Panc1 (cell line): ENCODE results near the gene ATG13.

Experiments used
- POLR2AphosphoS5 ChIP-seq: IDR thresholded peaks from 2 replicates; pipeline ENCODE4 v1.6.1; 2012; ENCODE audit warnings: mild to moderate bottlenecking, low read depth, low read length, moderate library complexity
- SIN3A ChIP-seq: IDR thresholded peaks from 2 replicates; pipeline ENCODE4 v1.6.1; 2012; ENCODE audit warnings: low read depth, mild to moderate bottlenecking, low read length, moderate library complexity, borderline replicate concordance; ENCODE audit not compliant: insufficient read depth
- TF ChIP-seq, protein P1 (sequence below): fragments of 450-650 bp; IDR thresholded peaks from 2 replicates; pipeline ENCODE4 v1.5.1; 2017; ENCODE audit warnings: mild to moderate bottlenecking

DNA sequence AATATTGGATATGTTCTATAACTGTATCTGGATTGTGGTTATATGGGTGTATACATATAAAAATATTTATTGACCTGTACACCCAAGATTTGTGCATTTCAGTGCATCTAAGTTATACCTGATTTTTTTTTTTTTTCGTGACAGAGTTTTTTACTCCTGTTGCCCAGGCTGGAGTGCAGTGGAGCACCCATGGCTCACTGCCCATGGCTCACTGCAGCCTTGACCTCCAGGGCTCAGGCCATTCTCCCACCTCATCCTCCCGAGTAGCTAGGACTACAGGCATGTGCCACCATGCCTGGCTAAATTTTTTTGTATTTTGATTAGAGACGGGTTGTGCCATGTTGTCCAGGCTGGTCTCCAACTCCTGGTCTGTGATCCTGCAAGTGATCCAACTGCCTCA lies 24.3 kb downstream of the ATG13 start:
- TF ChIP-seq, protein P1, sequence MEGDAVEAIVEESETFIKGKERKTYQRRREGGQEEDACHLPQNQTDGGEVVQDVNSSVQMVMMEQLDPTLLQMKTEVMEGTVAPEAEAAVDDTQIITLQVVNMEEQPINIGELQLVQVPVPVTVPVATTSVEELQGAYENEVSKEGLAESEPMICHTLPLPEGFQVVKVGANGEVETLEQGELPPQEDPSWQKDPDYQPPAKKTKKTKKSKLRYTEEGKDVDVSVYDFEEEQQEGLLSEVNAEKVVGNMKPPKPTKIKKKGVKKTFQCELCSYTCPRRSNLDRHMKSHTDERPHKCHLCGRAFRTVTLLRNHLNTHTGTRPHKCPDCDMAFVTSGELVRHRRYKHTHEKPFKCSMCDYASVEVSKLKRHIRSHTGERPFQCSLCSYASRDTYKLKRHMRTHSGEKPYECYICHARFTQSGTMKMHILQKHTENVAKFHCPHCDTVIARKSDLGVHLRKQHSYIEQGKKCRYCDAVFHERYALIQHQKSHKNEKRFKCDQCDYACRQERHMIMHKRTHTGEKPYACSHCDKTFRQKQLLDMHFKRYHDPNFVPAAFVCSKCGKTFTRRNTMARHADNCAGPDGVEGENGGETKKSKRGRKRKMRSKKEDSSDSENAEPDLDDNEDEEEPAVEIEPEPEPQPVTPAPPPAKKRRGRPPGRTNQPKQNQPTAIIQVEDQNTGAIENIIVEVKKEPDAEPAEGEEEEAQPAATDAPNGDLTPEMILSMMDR: no peak
- TF ChIP-seq POLR2AphosphoS5 (no peak), SIN3A (no peak)
